ENCODE data around the gene SLIT3. TPM values are rescaled to one million over a fixed set of nuclear protein-coding genes. Genes with fewer than 3 reads are reported as not detected.

SLIT3 gene
- total RNA-seq, 1 donor from 2014 or later = 3.1 TPM

GRCh38 chr5:169202969-169203368, 98.0 kb downstream of the SLIT3 start:
- TF ChIP-seq CTCF (conservative IDR thresholded peaks at IDR 0.05; ENCODE audit: low read depth, low read length) = no peak
- no peak for DNase-seq (ENCODE audit: low read depth)

GRCh38 chr5:169201597-169201996, 99.3 kb downstream of the SLIT3 start:
- no peak for DNase-seq (ENCODE audit: low read depth)
- H3K4me3 ChIP-seq (ENCODE audit: low read depth, low read length) = no peak overlapping the region

More at GRCh38 chr5:169202969-169203368, 98.0 kb downstream of the SLIT3 start:
- no peak overlapping the region for H3K4me3 ChIP-seq (ENCODE audit: low read depth, low read length)

GRCh38 chr5:169200125-169200778, 100.7 kb downstream of the SLIT3 start:
- no peak for DNase-seq (ENCODE audit: low read depth)
- H3K4me3 ChIP-seq (ENCODE audit: low read depth, low read length) = no peak overlapping the region
- TF ChIP-seq CTCF (conservative IDR thresholded peaks at IDR 0.05; ENCODE audit: low read depth, low read length) = no peak

More at GRCh38 chr5:169201597-169201996, 99.3 kb downstream of the SLIT3 start:
- no peak for TF ChIP-seq CTCF (conservative IDR thresholded peaks at IDR 0.05; ENCODE audit: low read depth, low read length)

GRCh38 chr5:169197343-169197742, 103.6 kb downstream of the SLIT3 start:
- no peak overlapping the region for H3K4me3 ChIP-seq (ENCODE audit: low read depth, low read length)
- DNase-seq (ENCODE audit: low read depth) = no peak
- peak; percentile 66 for TF ChIP-seq CTCF (conservative IDR thresholded peaks at IDR 0.05; ENCODE audit: low read depth, low read length)

- no peak for TF ChIP-seq CTCF (conservative IDR thresholded peaks at IDR 0.05; ENCODE audit: low read depth, low read length)
- no peak for DNase-seq (ENCODE audit: low read depth)
- H3K4me3 ChIP-seq (ENCODE audit: low read depth, low read length) = no peak overlapping the region
These were observed 104.9 kb downstream of the SLIT3 start for GRCh38 chr5:169196059-169196458.

GRCh38 chr5:169195601-169196000, 105.3 kb downstream of the SLIT3 start:
- no peak overlapping the region for H3K4me3 ChIP-seq (ENCODE audit: low read depth, low read length)
- DNase-seq (ENCODE audit: low read depth) = no peak
- no peak for TF ChIP-seq CTCF (conservative IDR thresholded peaks at IDR 0.05; ENCODE audit: low read depth, low read length)

GRCh38 chr5:169192536-169192935, 108.4 kb downstream of the SLIT3 start:
- DNase-seq (ENCODE audit: low read depth) = no peak
- H3K4me3 ChIP-seq (ENCODE audit: low read depth, low read length) = no peak overlapping the region
- no peak for TF ChIP-seq CTCF (conservative IDR thresholded peaks at IDR 0.05; ENCODE audit: low read depth, low read length)
